SK-N-MC (cell line): Measurements from ENCODE around the gene MYO1A.

ENCODE experiments used
- EZH2 ChIP-seq: fragments of 200-600 bp; sonication (generic); IDR thresholded peaks from one replicate; pipeline ENCODE4 v1.6.1; 2017; ENCODE audit warnings: antibody characterized with exemption
- POLR2AphosphoS5 ChIP-seq: IDR thresholded peaks from 2 replicates; pipeline ENCODE4 v1.6.1; 2012; ENCODE audit warnings: mild to moderate bottlenecking, low read depth, low read length, borderline replicate concordance

DNA sequence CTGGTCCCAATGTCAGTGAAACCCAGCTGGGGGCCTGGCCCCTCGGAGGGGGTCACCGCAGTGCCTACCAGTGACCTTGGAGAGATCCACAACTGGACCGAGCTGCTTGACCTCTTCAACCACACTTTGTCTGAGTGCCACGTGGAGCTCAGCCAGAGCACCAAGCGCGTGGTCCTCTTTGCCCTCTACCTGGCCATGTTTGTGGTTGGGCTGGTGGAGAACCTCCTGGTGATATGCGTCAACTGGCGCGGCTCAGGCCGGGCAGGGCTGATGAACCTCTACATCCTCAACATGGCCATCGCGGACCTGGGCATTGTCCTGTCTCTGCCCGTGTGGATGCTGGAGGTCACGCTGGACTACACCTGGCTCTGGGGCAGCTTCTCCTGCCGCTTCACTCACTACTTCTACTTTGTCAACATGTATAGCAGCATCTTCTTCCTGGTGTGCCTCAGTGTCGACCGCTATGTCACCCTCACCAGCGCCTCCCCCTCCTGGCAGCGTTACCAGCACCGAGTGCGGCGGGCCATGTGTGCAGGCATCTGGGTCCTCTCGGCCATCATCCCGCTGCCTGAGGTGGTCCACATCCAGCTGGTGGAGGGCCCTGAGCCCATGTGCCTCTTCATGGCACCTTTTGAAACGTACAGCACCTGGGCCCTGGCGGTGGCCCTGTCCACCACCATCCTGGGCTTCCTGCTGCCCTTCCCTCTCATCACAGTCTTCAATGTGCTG, 54.6 kb downstream of the MYO1A start:
- TF ChIP-seq EZH2, result no peak
- no peak for TF ChIP-seq POLR2AphosphoS5
